Progenitor cell of endocrine pancreas (in vitro differentiated cells): ENCODE data around the gene SNX9. TPM values are rescaled to one million over a fixed set of nuclear protein-coding genes. Genes with fewer than 3 reads are reported as not detected.
A peak's percentile ranks its signal among the peaks of the same experiment; 100 is the strongest.

Experiments used
- DNase-seq: peaks from one replicate; pipeline ENCODE4 v3.0.0; 2021; ENCODE audit warnings: low spot score; ENCODE audit not compliant: unreplicated experiment
- H3K27ac Mint-ChIP-seq: 2 replicates; pipeline ENCODE4 v1.8.0; 2021; ENCODE audit warnings: mild to moderate bottlenecking, moderate library complexity, mixed read lengths
- H3K27me3 Mint-ChIP-seq: 2 replicates; pipeline ENCODE4 v1.8.0; 2021; ENCODE audit warnings: mixed read lengths
- H3K36me3 Mint-ChIP-seq: 2 replicates; pipeline ENCODE4 v1.8.0; 2022; ENCODE audit warnings: mixed read lengths; ENCODE audit not compliant: insufficient read depth
- H3K4me1 Mint-ChIP-seq: 2 replicates; pipeline ENCODE4 v1.8.0; 2021; ENCODE audit warnings: low read depth, mixed read lengths
- H3K4me3 Mint-ChIP-seq: 2 replicates; pipeline ENCODE4 v1.8.0; 2021; ENCODE audit warnings: low read depth, mild to moderate bottlenecking, moderate library complexity, mixed read lengths
- H3K9me3 Mint-ChIP-seq: 2 replicates; pipeline ENCODE4 v1.8.0; 2021; ENCODE audit warnings: low read depth, mixed read lengths
- CTCF ChIP-seq: fragments of 200-600 bp; sonication (generic); IDR thresholded peaks from one replicate; pipeline ENCODE4 v1.5.0; 2021; ENCODE audit warnings: antibody characterized with exemption, mild to moderate bottlenecking; ENCODE audit not compliant: unreplicated experiment
- long read RNA-seq: library from polyadenylated mRNA; unstranded; transcript quantifications from one replicate; pipeline ENCODE4 v2.0.0, GENCODE V29; 2020
- total RNA-seq: library from RNA; stranded (reverse); gene quantifications from 2 replicates; pipeline ENCODE4 v1.2.1, GENCODE V29; 2021

The SNX9 gene
- total RNA-seq: 29.3 and 31.5 TPM in 2 replicates
- long read RNA-seq, full-length matches to known transcripts: 11 of 28 reads
- long read RNA-seq, partial matches to known transcripts: 10 of 28 reads
- long read RNA-seq, other reads (novel, unspliced or antisense): 7 of 28 reads

GRCh38 chr6:157823001-157823527 is at the start of gene SNX9:
Gene SNX9 (plus strand): TSS chr6:157823246. CDS start chr6:157823435, 189 bp downstream.
- H3K27me3 Mint-ChIP-seq: peaks cover 13% of the 10 kb centered on the region
- H3K36me3 Mint-ChIP-seq: peaks cover 2% of the 10 kb centered on the region
- H3K4me3 Mint-ChIP-seq: peak within 1 kb of the TSS; percentile 94
- peaks cover 22% of the 10 kb centered on the region for H3K4me1 Mint-ChIP-seq
- H3K9me3 Mint-ChIP-seq: peaks cover 3% of the 10 kb centered on the region
- peak; percentile 55 for DNase-seq
- TF ChIP-seq CTCF: no peak
- H3K27ac Mint-ChIP-seq: peak within 1 kb of the TSS; percentile 99

- Mint-ChIP-seq H3K9me3 (no peaks in the 10 kb centered on the region), H3K4me1 (peaks cover 15% of the 10 kb centered on the region), H3K4me3 (no peak overlapping the region), H3K27me3 (peaks cover 27% of the 10 kb centered on the region), H3K27ac (peak overlapping the region; percentile 2), H3K36me3 (no peaks in the 10 kb centered on the region)
- DNase-seq: no peak
- TF ChIP-seq CTCF: no peak
These were observed 49.7 kb upstream of the SNX9 start for GRCh38 chr6:157773248-157773773.

DNA sequence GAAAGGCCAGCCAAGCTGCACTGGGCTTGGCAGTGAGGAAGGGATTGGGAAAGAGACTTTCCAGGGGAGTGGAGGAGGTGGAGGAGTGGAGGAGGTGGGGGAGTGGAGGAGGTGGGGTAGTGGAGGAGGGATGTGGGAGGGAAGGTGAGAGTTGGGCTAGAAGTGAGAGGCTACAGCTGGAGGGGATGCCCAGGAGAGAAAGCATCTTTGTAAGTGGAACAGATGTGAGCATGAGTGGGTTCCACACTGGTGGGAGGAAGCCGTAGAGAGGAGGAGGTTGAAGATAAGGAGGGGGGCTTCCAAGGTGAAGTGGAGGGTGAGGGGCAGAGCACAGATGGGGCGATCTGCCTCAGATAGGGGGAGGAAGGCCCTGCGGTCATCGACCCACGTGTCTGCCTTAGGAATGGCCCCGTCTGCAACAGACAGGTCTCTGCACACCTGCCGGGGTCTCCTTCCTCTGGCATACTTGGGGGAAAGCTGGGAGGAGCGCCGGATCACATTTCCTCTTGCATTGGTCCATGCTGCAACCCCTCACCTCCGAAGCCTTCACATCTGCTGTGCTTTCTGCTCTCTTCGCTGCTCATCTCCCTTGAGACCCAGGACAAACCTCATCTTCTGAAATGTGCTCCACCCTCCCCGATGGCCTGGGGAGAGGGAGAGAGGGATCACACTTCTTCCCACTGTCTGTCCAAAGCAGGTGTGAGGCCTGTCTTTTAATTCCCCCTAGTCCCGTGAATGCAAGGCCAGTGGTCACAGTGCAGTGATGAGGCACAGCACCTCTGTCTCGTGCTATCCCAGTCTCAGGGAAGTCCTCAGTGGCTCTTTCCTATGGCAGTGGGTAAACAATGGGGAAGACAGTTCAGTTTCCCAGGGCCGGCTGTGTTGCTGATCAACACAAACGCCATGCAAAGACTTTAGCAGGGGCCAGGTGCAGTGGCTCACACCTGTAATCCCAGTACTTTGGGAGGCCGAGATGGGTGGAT is 48.6 kb upstream of the SNX9 start:
- TF ChIP-seq CTCF: no peak
- peaks cover 27% of the 10 kb centered on the region for H3K27me3 Mint-ChIP-seq
- H3K4me3 Mint-ChIP-seq: no peak overlapping the region
- peak overlapping the region; percentile 25 for H3K27ac Mint-ChIP-seq
- H3K36me3 Mint-ChIP-seq: no peaks in the 10 kb centered on the region
- DNase-seq: no peak
- H3K9me3 Mint-ChIP-seq: no peaks in the 10 kb centered on the region
- peaks cover 14% of the 10 kb centered on the region for H3K4me1 Mint-ChIP-seq

DNA sequence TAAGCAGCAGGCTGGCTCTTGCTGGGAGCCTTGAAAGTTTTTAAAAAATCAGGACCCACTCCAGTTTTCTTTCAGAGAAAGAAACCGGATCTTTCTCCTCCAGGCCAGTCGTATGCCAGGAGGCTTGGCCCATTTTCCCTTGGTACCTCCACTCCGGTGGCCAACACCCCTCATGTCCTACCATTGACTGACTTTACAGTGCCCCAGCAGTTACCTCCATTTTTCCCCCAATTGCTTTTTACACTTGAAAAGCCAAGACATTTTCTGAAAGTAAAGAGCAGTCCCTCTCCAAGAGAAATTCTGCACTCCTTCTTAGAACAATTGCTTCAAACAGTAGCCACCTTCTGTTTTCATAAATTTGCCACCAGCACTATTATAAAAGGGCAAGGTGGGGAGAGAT is 47.7 kb upstream of the SNX9 start:
- Mint-ChIP-seq H3K9me3 (no peaks in the 10 kb centered on the region), H3K27me3 (peaks cover 27% of the 10 kb centered on the region), H3K36me3 (no peaks in the 10 kb centered on the region), H3K4me1 (peaks cover 17% of the 10 kb centered on the region), H3K4me3 (no peak overlapping the region), H3K27ac (no peak overlapping the region)
- no peak for TF ChIP-seq CTCF
- no peak for DNase-seq

GRCh38 chr6:157777344-157777743 is 45.7 kb upstream of the SNX9 start:
- Mint-ChIP-seq H3K9me3 (peaks cover 3% of the 10 kb centered on the region), H3K4me1 (peaks cover 17% of the 10 kb centered on the region), H3K36me3 (no peaks in the 10 kb centered on the region), H3K27ac (no peak overlapping the region), H3K27me3 (peaks cover 27% of the 10 kb centered on the region), H3K4me3 (no peak overlapping the region)
- DNase-seq: no peak
- TF ChIP-seq CTCF: no peak
